ENCODE measurements around the gene PLXNA2.

DNA sequence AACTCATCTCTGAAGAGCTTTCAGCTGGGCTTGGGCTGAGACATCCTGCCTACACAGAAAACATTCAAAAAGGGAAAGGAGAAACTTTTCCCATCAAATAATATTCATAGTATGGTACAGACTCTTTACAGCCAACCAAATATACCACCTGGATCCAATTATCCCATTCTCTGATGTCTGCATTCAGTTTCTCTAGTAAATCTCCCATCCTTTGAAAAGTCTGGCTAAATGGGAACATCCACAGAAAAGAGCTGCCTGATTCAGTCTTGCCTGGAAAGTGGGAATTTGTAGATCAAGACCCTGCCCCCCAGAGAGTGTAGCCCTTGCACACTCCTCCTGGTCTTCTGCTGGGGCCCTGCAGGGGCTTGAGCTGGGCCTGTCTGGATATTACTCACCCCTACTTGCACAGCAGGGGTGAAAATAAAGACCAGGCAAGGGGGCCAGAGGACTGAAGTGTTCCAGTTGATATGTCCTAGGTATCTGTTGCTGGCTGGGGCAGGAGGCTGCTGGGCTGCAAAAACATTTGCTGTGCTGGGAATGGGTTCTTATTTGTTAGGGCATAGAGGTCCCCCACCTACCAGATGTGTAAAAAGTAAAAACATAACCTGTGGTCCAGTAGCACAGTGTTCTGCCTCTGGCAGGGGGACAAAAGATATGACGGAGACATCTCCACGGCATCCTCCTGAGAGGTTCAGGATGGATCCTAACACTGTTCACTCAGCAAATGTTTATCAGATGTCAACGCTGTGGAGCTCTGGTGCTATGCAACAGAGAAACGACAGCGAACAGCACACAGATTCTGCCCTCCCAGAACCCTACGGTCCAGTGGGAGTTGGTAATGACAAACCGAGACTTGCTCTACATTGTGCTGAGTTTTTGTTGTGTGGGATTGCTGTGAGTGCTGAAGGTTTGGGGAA, 140.3 kb downstream of the PLXNA2 start:
- TF ChIP-seq, protein P1, sequence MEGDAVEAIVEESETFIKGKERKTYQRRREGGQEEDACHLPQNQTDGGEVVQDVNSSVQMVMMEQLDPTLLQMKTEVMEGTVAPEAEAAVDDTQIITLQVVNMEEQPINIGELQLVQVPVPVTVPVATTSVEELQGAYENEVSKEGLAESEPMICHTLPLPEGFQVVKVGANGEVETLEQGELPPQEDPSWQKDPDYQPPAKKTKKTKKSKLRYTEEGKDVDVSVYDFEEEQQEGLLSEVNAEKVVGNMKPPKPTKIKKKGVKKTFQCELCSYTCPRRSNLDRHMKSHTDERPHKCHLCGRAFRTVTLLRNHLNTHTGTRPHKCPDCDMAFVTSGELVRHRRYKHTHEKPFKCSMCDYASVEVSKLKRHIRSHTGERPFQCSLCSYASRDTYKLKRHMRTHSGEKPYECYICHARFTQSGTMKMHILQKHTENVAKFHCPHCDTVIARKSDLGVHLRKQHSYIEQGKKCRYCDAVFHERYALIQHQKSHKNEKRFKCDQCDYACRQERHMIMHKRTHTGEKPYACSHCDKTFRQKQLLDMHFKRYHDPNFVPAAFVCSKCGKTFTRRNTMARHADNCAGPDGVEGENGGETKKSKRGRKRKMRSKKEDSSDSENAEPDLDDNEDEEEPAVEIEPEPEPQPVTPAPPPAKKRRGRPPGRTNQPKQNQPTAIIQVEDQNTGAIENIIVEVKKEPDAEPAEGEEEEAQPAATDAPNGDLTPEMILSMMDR (IDR thresholded peaks at IDR 0.05): no peak
- no peak for TF ChIP-seq EZH2phosphoT487 (IDR thresholded peaks at IDR 0.05)
